HUES6 (cell line): ENCODE measurements around the gene THEM4.

ENCODE experiments used
- H3K27ac ChIP-seq: 2 replicates; pipeline ENCODE4 v1.7.0; 2013; ENCODE audit warnings: low read depth, mild to moderate bottlenecking, low read length, inconsistent platforms
- H3K27me3 ChIP-seq: 2 replicates; pipeline ENCODE4 v1.6.1; 2013; ENCODE audit warnings: low read length; ENCODE audit not compliant: control insufficient read depth, insufficient read depth
- H3K36me3 ChIP-seq: 2 replicates; pipeline ENCODE4 v1.6.1; 2013; ENCODE audit warnings: low read length; ENCODE audit not compliant: control insufficient read depth, insufficient read depth
- H3K4me1 ChIP-seq: 2 replicates; pipeline ENCODE4 v1.6.1; 2013; ENCODE audit warnings: low read length; ENCODE audit not compliant: control insufficient read depth, insufficient read depth
- H3K4me3 ChIP-seq: 2 replicates; pipeline ENCODE4 v1.5.1; 2013; ENCODE audit warnings: low read depth, low read length
- H3K9ac ChIP-seq: one replicate; pipeline ENCODE4 v1.6.1; 2013; ENCODE audit warnings: mild to moderate bottlenecking, low read length
- H3K9me3 ChIP-seq: 2 replicates; pipeline ENCODE4 v1.6.1; 2013; ENCODE audit warnings: low read depth, low read length; ENCODE audit not compliant: control insufficient read depth, insufficient read depth

THEM4 gene

DNA sequence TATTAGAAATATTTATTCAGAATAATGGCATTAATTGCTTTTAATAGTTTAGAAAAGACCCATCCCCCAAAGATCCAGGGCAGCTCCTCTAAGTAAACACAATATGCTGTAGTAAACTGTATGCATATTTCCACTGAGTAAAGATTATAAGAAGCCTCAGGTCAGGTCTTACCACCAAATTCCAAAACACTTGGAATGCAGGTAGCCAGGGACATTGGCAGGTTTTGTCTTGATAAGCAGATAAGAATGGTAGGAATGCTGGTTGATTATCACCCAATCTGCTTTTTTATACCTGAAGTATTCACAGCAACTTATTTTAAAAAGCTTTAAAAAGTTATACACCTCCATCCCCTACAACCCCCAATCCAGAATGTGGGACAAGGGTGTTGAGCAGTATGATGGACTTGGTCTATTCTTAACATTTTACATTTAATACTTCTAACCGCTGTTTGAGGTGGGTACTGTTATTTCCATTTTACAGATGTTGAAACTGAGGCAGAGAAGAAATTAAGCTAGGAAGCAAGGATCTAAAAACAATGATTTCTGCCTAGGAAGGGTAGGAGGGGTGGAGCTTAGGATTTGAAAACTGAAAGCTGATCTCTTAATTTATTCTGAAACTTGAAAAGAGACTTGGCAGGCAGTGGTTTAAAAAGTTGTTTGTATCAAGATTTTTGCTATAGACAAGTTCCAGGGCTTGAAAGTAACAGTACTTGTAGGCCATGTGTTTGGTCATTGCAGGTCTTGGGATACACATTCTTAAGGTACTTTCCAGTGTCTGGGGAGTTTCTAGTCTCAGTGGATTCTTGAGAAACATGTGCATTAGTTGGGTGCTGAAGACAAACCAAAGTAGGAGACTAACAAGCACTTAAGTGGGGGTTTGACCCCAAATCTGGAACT, 15.6 kb upstream of the THEM4 start:
- H3K9ac ChIP-seq: no peak overlapping the region
- no peaks in the 10 kb centered on the region for H3K36me3 ChIP-seq
- peaks cover 2% of the 10 kb centered on the region; the same call in 1 of the 2 replicates for H3K9me3 ChIP-seq
- no peaks in the 10 kb centered on the region for H3K27me3 ChIP-seq
- H3K4me1 ChIP-seq: no peaks in the 10 kb centered on the region
- H3K4me3 ChIP-seq: no peak overlapping the region
- no peak overlapping the region for H3K27ac ChIP-seq

DNA sequence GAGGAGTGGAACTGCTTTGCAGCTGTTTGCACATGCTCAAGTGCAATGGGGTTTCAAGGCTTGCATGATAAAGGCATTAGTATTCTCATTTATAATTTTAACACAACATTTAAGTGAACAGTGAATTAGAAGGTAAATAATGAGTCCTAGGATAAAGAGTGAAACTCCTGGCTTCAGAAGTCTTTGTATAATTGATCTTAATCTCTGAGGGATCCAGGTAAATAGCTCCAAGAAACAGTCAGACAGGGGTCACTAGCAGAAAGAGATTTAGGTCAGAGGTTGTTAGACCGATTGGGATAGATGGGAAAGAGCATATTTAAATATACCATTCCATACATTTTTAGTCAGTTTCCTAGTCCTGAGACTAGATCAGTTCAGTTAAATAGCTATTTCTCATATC, 14.1 kb upstream of the THEM4 start:
- Histone ChIP-seq H3K36me3 (no peaks in the 10 kb centered on the region), H3K4me1 (no peaks in the 10 kb centered on the region), H3K27me3 (no peaks in the 10 kb centered on the region), H3K9me3 (no peaks in the 10 kb centered on the region), H3K27ac (no peak overlapping the region), H3K4me3 (no peak overlapping the region), H3K9ac (no peak overlapping the region)

GRCh38 chr1:151920149-151920548, 10.8 kb upstream of the THEM4 start:
- H3K4me1 ChIP-seq: no peaks in the 10 kb centered on the region
- no peak overlapping the region for H3K9ac ChIP-seq
- no peaks in the 10 kb centered on the region for H3K9me3 ChIP-seq
- no peaks in the 10 kb centered on the region for H3K36me3 ChIP-seq
- H3K27ac ChIP-seq: no peak overlapping the region
- H3K27me3 ChIP-seq: no peaks in the 10 kb centered on the region
- no peak overlapping the region for H3K4me3 ChIP-seq

GRCh38 chr1:151918819-151919610, 9.7 kb upstream of the THEM4 start:
- Histone ChIP-seq H3K9me3 (no peaks in the 10 kb centered on the region), H3K27ac (no peak overlapping the region), H3K9ac (no peak overlapping the region), H3K27me3 (no peaks in the 10 kb centered on the region), H3K4me1 (no peaks in the 10 kb centered on the region), H3K4me3 (no peak overlapping the region), H3K36me3 (no peaks in the 10 kb centered on the region)

DNA sequence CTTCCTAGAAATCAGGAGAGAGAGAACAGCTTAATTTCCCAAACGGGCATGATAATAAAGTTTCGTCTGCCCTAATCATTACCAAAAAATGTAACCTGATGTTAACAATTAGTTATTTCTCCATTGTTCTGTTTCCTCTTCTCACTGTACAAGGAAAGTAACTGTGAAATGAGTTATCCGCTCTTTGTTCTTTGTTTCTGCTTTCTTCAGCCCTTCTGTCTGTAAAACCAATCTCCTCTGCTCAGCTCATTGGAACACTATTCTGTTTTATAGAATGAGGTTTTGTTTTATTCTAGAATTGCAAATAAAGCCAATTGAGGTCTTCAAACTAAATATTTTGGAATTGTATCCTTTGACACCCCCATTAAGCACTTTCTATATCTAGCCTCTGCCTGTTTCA, 8.8 kb upstream of the THEM4 start:
- Histone ChIP-seq H3K9me3 (0 out of 2 replicates have a peak, but pooled peaks cover under 1% of the 10 kb centered on the region), H3K4me1 (no peaks in the 10 kb centered on the region), H3K9ac (no peak overlapping the region), H3K27me3 (no peaks in the 10 kb centered on the region), H3K27ac (no peak overlapping the region), H3K36me3 (no peaks in the 10 kb centered on the region), H3K4me3 (no peak overlapping the region)

DNA sequence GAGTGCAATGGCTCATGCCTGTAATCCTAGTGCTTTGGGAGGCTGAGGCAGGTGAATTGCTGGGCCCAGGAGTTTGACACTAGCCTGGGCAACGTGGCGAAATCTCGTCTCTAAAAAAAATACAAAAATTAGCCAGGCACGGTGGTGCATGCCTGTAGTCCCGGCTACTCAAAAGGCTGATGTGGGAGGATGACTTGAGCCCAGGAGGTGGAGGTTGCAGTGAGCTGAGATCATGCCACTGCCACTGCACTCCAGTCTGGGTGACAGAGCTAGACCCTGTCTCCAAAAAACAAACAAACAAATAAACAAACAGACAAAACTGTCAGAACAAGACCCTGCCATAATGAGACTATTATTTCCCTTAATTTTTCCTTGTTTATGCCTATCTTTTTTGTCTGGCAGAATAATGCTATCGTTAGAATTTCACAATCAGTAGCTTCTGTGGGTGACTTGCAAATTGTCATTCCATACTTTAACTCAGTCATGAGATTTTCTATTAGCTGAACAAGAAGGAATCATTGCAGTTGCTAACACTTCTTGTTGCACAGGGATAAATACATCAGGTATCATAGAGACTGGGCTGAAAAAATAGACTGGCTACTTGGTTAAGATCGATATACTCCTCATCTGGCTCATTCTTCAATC, 7.5 kb upstream of the THEM4 start:
- no peak overlapping the region for H3K27ac ChIP-seq
- no peak overlapping the region for H3K4me3 ChIP-seq
- H3K4me1 ChIP-seq: no peaks in the 10 kb centered on the region
- H3K9me3 ChIP-seq: 0 out of 2 replicates have a peak, but pooled peaks cover 4% of the 10 kb centered on the region
- H3K36me3 ChIP-seq: no peaks in the 10 kb centered on the region
- no peak overlapping the region for H3K9ac ChIP-seq
- H3K27me3 ChIP-seq: no peaks in the 10 kb centered on the region

- Histone ChIP-seq H3K27me3 (no peaks in the 10 kb centered on the region), H3K4me1 (peaks cover 7% of the 10 kb centered on the region), H3K9ac (no peak overlapping the region), H3K9me3 (0 out of 2 replicates have a peak, but pooled peaks cover 4% of the 10 kb centered on the region), H3K4me3 (no peak overlapping the region), H3K27ac (no peak overlapping the region), H3K36me3 (no peaks in the 10 kb centered on the region)
Observed at GRCh38 chr1:151915061-151915686, 5.9 kb upstream of the THEM4 start.

- H3K36me3 ChIP-seq: no peaks in the 10 kb centered on the region
- 0 out of 2 replicates have a peak, but pooled peaks cover 4% of the 10 kb centered on the region for H3K9me3 ChIP-seq
- H3K9ac ChIP-seq: no peak overlapping the region
- peaks cover 10% of the 10 kb centered on the region for H3K4me1 ChIP-seq
- H3K4me3 ChIP-seq: no peak overlapping the region
- H3K27ac ChIP-seq: no peak overlapping the region
- H3K27me3 ChIP-seq: no peaks in the 10 kb centered on the region
Observed at GRCh38 chr1:151914076-151914475, 4.8 kb upstream of the THEM4 start.

DNA sequence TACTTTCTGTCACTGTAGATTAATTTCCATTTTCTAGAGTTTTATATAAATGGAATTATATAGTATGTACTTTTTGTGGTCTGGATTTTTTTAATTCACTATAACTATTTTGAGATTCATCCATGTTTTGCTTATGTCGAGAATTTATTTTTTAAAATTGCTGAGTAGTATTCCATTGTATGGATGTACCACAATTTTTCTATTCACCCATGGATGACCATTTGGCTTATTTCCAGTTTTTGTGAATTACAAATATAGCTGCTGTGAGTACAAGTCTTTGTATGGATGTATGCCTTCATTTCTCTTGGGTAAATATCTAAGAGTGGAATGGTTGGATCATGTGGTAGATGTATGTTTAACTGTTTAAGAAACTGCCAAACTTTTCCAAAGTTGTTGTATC, 3.7 kb upstream of the THEM4 start:
- Histone ChIP-seq H3K27ac (no peak overlapping the region), H3K36me3 (0 out of 2 replicates have a peak, but pooled peaks cover under 1% of the 10 kb centered on the region), H3K9ac (no peak overlapping the region), H3K27me3 (no peaks in the 10 kb centered on the region), H3K4me3 (no peak overlapping the region), H3K4me1 (peaks cover 10% of the 10 kb centered on the region), H3K9me3 (peaks cover 8% of the 10 kb centered on the region)

- Histone ChIP-seq H3K4me3 (peak overlapping the region; percentile 67), H3K36me3 (peaks cover 8% of the 10 kb centered on the region), H3K27ac (no peak overlapping the region), H3K27me3 (no peaks in the 10 kb centered on the region), H3K4me1 (peaks cover 10% of the 10 kb centered on the region), H3K9ac (no peak overlapping the region), H3K9me3 (peaks cover 41% of the 10 kb centered on the region)
Observed at GRCh38 chr1:151908228-151908691, 1.1 kb downstream of the THEM4 start.
